HepG2 (cell line): Measurements from ENCODE around the gene MCM3AP.

Experiments
- IRF9 ChIP-seq: sonication (generic); formaldehyde crosslinking; IDR thresholded peaks from 2 replicates; pipeline ENCODE4 v1.8.0; 2022; ENCODE audit warnings: missing genetic modification reagents, mild to moderate bottlenecking, borderline replicate concordance
- ZNF703 ChIP-seq: sonication (generic); formaldehyde crosslinking; IDR thresholded peaks from 2 replicates; pipeline ENCODE4 v1.5.1; 2020; ENCODE audit warnings: missing genetic modification reagents, mild to moderate bottlenecking, moderate library complexity, borderline replicate concordance

GRCh38 chr21:46229133-46229922 lies 56.1 kb downstream of the MCM3AP start:
- 0 out of 2 replicates have a peak, but pooled peaks have one; percentile 27 for TF ChIP-seq ZNF703 (CRISPR knock-in tag)
- TF ChIP-seq IRF9 = no peak
